Type B pancreatic cell (in vitro differentiated cells): Measurements from ENCODE around the gene FLRT2. TPM values are rescaled to one million over a fixed set of nuclear protein-coding genes. Genes with fewer than 3 reads are reported as not detected.

Experiments
- DNase-seq: peaks from one replicate; pipeline ENCODE4 v3.0.0; 2021; ENCODE audit warnings: mixed read lengths; ENCODE audit not compliant: unreplicated experiment; ENCODE audit errors: extremely low spot score
- H3K27ac Mint-ChIP-seq: 2 replicates; pipeline ENCODE4 v1.8.0; 2021; ENCODE audit warnings: mild to moderate bottlenecking, mixed read lengths
- H3K27me3 Mint-ChIP-seq: 2 replicates; pipeline ENCODE4 v1.8.0; 2021; ENCODE audit warnings: mixed read lengths
- H3K36me3 Mint-ChIP-seq: 2 replicates; pipeline ENCODE4 v1.8.0; 2021; ENCODE audit warnings: mixed read lengths
- H3K4me1 Mint-ChIP-seq: one replicate; pipeline ENCODE4 v1.8.0; 2021; ENCODE audit warnings: mixed read lengths; ENCODE audit not compliant: unreplicated experiment
- H3K4me3 Mint-ChIP-seq: 2 replicates; pipeline ENCODE4 v1.8.0; 2021; ENCODE audit warnings: mild to moderate bottlenecking, mixed read lengths
- H3K9me3 Mint-ChIP-seq: 2 replicates; pipeline ENCODE4 v1.8.0; 2021; ENCODE audit warnings: mixed read lengths
- CTCF ChIP-seq: fragments of 200-600 bp; sonication (generic); conservative IDR thresholded peaks from 2 replicates; pipeline ENCODE4 v1.5.0; 2021; ENCODE audit warnings: antibody characterized with exemption, mild to moderate bottlenecking
- total RNA-seq: library from RNA; stranded (reverse); gene quantifications from 2 replicates; pipeline ENCODE4 v1.2.1, GENCODE V29; 2021; ENCODE audit warnings: low replicate concordance

The FLRT2 gene
- total RNA-seq, 1 donor from 2014 or later, result 127 TPM

GRCh38 chr14:85604714-85605113 is 74.8 kb downstream of the FLRT2 start:
- H3K27ac Mint-ChIP-seq, result no peak overlapping the region

GRCh38 chr14:85607651-85608081 is 77.7 kb downstream of the FLRT2 start:
- peaks cover 22% of the 10 kb centered on the region for H3K4me1 Mint-ChIP-seq
- no peak overlapping the region for H3K4me3 Mint-ChIP-seq
- TF ChIP-seq CTCF, result no peak
- no peak for DNase-seq
- H3K27me3 Mint-ChIP-seq, result no peaks in the 10 kb centered on the region
- H3K27ac Mint-ChIP-seq, result no peak overlapping the region
- peaks cover 5% of the 10 kb centered on the region for H3K9me3 Mint-ChIP-seq
- H3K36me3 Mint-ChIP-seq, result peaks cover 17% of the 10 kb centered on the region

More at GRCh38 chr14:85604714-85605113, 74.8 kb downstream of the FLRT2 start:
- H3K4me1 Mint-ChIP-seq, result peaks cover 42% of the 10 kb centered on the region
- H3K9me3 Mint-ChIP-seq, result peaks cover 4% of the 10 kb centered on the region
- no peak overlapping the region for H3K4me3 Mint-ChIP-seq
- TF ChIP-seq CTCF, result no peak
- H3K36me3 Mint-ChIP-seq, result peaks cover 11% of the 10 kb centered on the region
- no peaks in the 10 kb centered on the region for H3K27me3 Mint-ChIP-seq
- DNase-seq, result no peak

GRCh38 chr14:85613496-85613895 is 83.6 kb downstream of the FLRT2 start:
- Mint-ChIP-seq H3K4me1 (peaks cover 31% of the 10 kb centered on the region), H3K27ac (no peak overlapping the region), H3K4me3 (no peak overlapping the region), H3K9me3 (peaks cover 5% of the 10 kb centered on the region), H3K36me3 (peaks cover 19% of the 10 kb centered on the region), H3K27me3 (no peaks in the 10 kb centered on the region)
- no peak for DNase-seq
- TF ChIP-seq CTCF, result no peak

- no peak for TF ChIP-seq CTCF
- peaks cover 22% of the 10 kb centered on the region for H3K36me3 Mint-ChIP-seq
- peaks cover 31% of the 10 kb centered on the region for H3K4me1 Mint-ChIP-seq
- no peaks in the 10 kb centered on the region for H3K9me3 Mint-ChIP-seq
- no peak overlapping the region for H3K4me3 Mint-ChIP-seq
- no peak overlapping the region for H3K27ac Mint-ChIP-seq
- H3K27me3 Mint-ChIP-seq, result no peaks in the 10 kb centered on the region
- DNase-seq, result no peak
Measured at GRCh38 chr14:85616386-85616885, 86.5 kb downstream of the FLRT2 start.

GRCh38 chr14:85616886-85617285 is 86.9 kb downstream of the FLRT2 start:
- no peaks in the 10 kb centered on the region for H3K27me3 Mint-ChIP-seq
- TF ChIP-seq CTCF, result no peak
- H3K36me3 Mint-ChIP-seq, result peaks cover 24% of the 10 kb centered on the region
- DNase-seq, result no peak
- no peak overlapping the region for H3K4me3 Mint-ChIP-seq
- H3K4me1 Mint-ChIP-seq, result peaks cover 31% of the 10 kb centered on the region
- no peaks in the 10 kb centered on the region for H3K9me3 Mint-ChIP-seq
- no peak overlapping the region for H3K27ac Mint-ChIP-seq

- peaks cover 31% of the 10 kb centered on the region for H3K4me1 Mint-ChIP-seq
- no peak overlapping the region for H3K27ac Mint-ChIP-seq
- no peak for TF ChIP-seq CTCF
- peaks cover 33% of the 10 kb centered on the region for H3K36me3 Mint-ChIP-seq
- no peaks in the 10 kb centered on the region for H3K9me3 Mint-ChIP-seq
- H3K4me3 Mint-ChIP-seq, result no peak overlapping the region
- no peaks in the 10 kb centered on the region for H3K27me3 Mint-ChIP-seq
- DNase-seq, result no peak
Measured at GRCh38 chr14:85617791-85618190, 87.8 kb downstream of the FLRT2 start.
